Fibroblast of lung (primary cell): ENCODE measurements around the gene BPHL. TPM values are rescaled to one million over a fixed set of nuclear protein-coding genes. Genes with fewer than 3 reads are reported as not detected.

Experiments used
- DNase-seq, 2 donors: peaks; one replicate each; pipeline versions ENCODE4 v3.0.0 to v3.0.0-alpha.2; 2010; ENCODE audit warnings: low read depth in 2 of 2
- H2AFZ ChIP-seq: 2 replicates; pipeline ENCODE4 v1.5.1; 2012; ENCODE audit warnings: low read length, control low read depth, inconsistent platforms
- H3K27ac ChIP-seq: 2 replicates; pipeline ENCODE4 v1.5.1; 2011; ENCODE audit warnings: low read length, control low read depth; ENCODE audit not compliant: insufficient read depth
- H3K27me3 ChIP-seq: 2 replicates; pipeline ENCODE4 v1.5.1; 2011; ENCODE audit warnings: mild to moderate bottlenecking, low read length; ENCODE audit not compliant: control insufficient read depth, insufficient read depth
- H3K36me3 ChIP-seq: 2 replicates; pipeline ENCODE4 v1.5.1; 2011; ENCODE audit warnings: low read length; ENCODE audit not compliant: control insufficient read depth, insufficient read depth
- H3K4me1 ChIP-seq: 2 replicates; pipeline ENCODE4 v1.5.1; 2011; ENCODE audit warnings: low read length; ENCODE audit not compliant: control insufficient read depth, insufficient read depth; ENCODE audit errors: extremely low read depth
- H3K4me2 ChIP-seq: 2 replicates; pipeline ENCODE4 v1.5.1; 2011; ENCODE audit warnings: low read length, control low read depth; ENCODE audit not compliant: insufficient read depth; ENCODE audit errors: extremely low read depth
- H3K4me3 ChIP-seq, 4 experiments: fragments of 200-600 bp in 1 of 4; sonication (generic) in 1 of 4; replicated peaks in 1 of 4; 2 replicates each; pipeline ENCODE4 v1.5.1; 2011 to 2016; ENCODE audit warnings: low read length in 4 of 4, low read depth in 3 of 4, mild to moderate bottlenecking in 3 of 4, control low read depth in 2 of 4, inconsistent platforms in 1 of 4, mixed read lengths in 1 of 4; ENCODE audit not compliant: insufficient read depth in 1 of 4; ENCODE audit errors: control extremely low read depth in 1 of 4
- H3K79me2 ChIP-seq: 2 replicates; pipeline ENCODE4 v1.5.1; 2012; ENCODE audit warnings: mild to moderate bottlenecking, low read length, inconsistent platforms; ENCODE audit not compliant: control insufficient read depth, insufficient read depth
- H3K9ac ChIP-seq: 2 replicates; pipeline ENCODE4 v1.5.1; 2011; ENCODE audit warnings: mild to moderate bottlenecking, low read length, control low read depth; ENCODE audit not compliant: insufficient read depth
- H3K9me3 ChIP-seq: 2 replicates; pipeline ENCODE4 v1.5.1; 2012; ENCODE audit warnings: low read depth, low read length; ENCODE audit not compliant: control insufficient read depth, insufficient read depth
- H4K20me1 ChIP-seq: 2 replicates; pipeline ENCODE4 v1.5.1; 2011; ENCODE audit warnings: low read length; ENCODE audit not compliant: control insufficient read depth, insufficient read depth; ENCODE audit errors: extremely low read depth
- CTCF ChIP-seq, 2 donors: IDR thresholded peaks in 1 of 2; conservative IDR thresholded peaks in 1 of 2; 1 replicate in 1 of 2; 2 replicates in 1 of 2; pipeline ENCODE4 v1.5.1; 2011 to 2012; ENCODE audit warnings: low read length in 2 of 2, control low read depth in 1 of 2, inconsistent platforms in 1 of 2, low read depth in 1 of 2, mild to moderate bottlenecking in 1 of 2
- EZH2 ChIP-seq: IDR thresholded peaks from 2 replicates; pipeline ENCODE4 v1.5.1; 2012; ENCODE audit warnings: low read length, control low read depth, mild to moderate bottlenecking; ENCODE audit errors: missing control alignments
- polyA plus RNA-seq, 2 donors: library from polyadenylated mRNA; depleted of rRNA in 1 of 2; stranded (reverse) in 1 of 2; unstranded in 1 of 2; fragments of >200 nt; gene quantifications; 2 replicates each; pipeline ENCODE4 v1.2.1, GENCODE V29; 2011 to 2012; ENCODE audit warnings: missing spikeins in 1 of 2
- total RNA-seq: library from RNA; depleted of rRNA; stranded (reverse); fragments of >200 nt; gene quantifications from 2 replicates; pipeline ENCODE4 v1.2.1, GENCODE V29; 2014

The BPHL gene
- total and polyA plus RNA-seq, 2 donors (not counting 1 experiment from before 2014, with no cell fraction given) = 16.6 to 20.6 TPM

- no peak overlapping the region for H2AFZ ChIP-seq
- H3K4me3 ChIP-seq = no peak overlapping the region
- peaks cover 11% of the 10 kb centered on the region for H3K36me3 ChIP-seq
- no peak overlapping the region for H3K4me2 ChIP-seq
- DNase-seq = no peak
- no peaks in the 10 kb centered on the region for H3K9me3 ChIP-seq
- H3K79me2 ChIP-seq = peaks cover 4% of the 10 kb centered on the region
- no peak for TF ChIP-seq EZH2
- TF ChIP-seq CTCF (conservative IDR thresholded peaks at IDR 0.05 in 1 of 2, IDR thresholded peaks at IDR 0.05 in 1 of 2; ENCODE audit: low read depth in 1 of 2, low read length in 2 of 2) = no peak
- no peak overlapping the region for H3K27ac ChIP-seq
- H4K20me1 ChIP-seq = no peaks in the 10 kb centered on the region
- H3K27me3 ChIP-seq = no peaks in the 10 kb centered on the region
- H3K9ac ChIP-seq = no peak overlapping the region
- H3K4me1 ChIP-seq = no peaks in the 10 kb centered on the region
Observed at GRCh38 chr6:3081960-3082359, 36.6 kb upstream of the BPHL start.

GRCh38 chr6:3085074-3085473 lies 33.4 kb upstream of the BPHL start:
- no peak for DNase-seq
- no peaks in the 10 kb centered on the region for H4K20me1 ChIP-seq
- no peak overlapping the region for H3K4me2 ChIP-seq
- no peak overlapping the region for H3K27ac ChIP-seq
- TF ChIP-seq CTCF (conservative IDR thresholded peaks at IDR 0.05 in 1 of 2, IDR thresholded peaks at IDR 0.05 in 1 of 2; ENCODE audit: low read depth in 1 of 2, low read length in 2 of 2) (no peak), EZH2 (no peak)
- H3K4me3 ChIP-seq = no peak overlapping the region
- H3K9ac ChIP-seq = no peak overlapping the region
- H3K36me3 ChIP-seq = peaks cover 10% of the 10 kb centered on the region
- no peaks in the 10 kb centered on the region for H3K79me2 ChIP-seq
- no peaks in the 10 kb centered on the region for H3K4me1 ChIP-seq
- no peaks in the 10 kb centered on the region for H3K27me3 ChIP-seq
- H3K9me3 ChIP-seq = no peaks in the 10 kb centered on the region
- H2AFZ ChIP-seq = no peak overlapping the region

- Histone ChIP-seq H3K9me3 (no peaks in the 10 kb centered on the region), H3K27ac (no peak overlapping the region), H3K4me3 (no peak overlapping the region), H3K79me2 (no peaks in the 10 kb centered on the region), H4K20me1 (no peaks in the 10 kb centered on the region), H3K9ac (no peak overlapping the region), H2AFZ (no peak overlapping the region), H3K27me3 (no peaks in the 10 kb centered on the region), H3K4me2 (no peak overlapping the region), H3K36me3 (peaks cover 8% of the 10 kb centered on the region), H3K4me1 (no peaks in the 10 kb centered on the region)
- TF ChIP-seq EZH2 (no peak), CTCF (conservative IDR thresholded peaks at IDR 0.05 in 1 of 2, IDR thresholded peaks at IDR 0.05 in 1 of 2; ENCODE audit: low read depth in 1 of 2, low read length in 2 of 2) (no peak)
- no peak for DNase-seq
Observed at GRCh38 chr6:3086282-3086946, 32.1 kb upstream of the BPHL start.
